Ramos (cell line): ENCODE data around the gene BDNF.
"Not testable (repeated sequence)": the region's sequence is repeated elsewhere in the genome, so short reads cannot be mapped to it uniquely, and the experiment has no call there.

ENCODE experiments used
- in situ Hi-C: fragments of 300-500 bp; cut with MboI; formaldehyde crosslinking; loops from one replicate; pipeline ENCODE4 v1.14.3; 2022; ENCODE audit warnings: low sequenced_read_pairs; ENCODE audit not compliant: unreplicated experiment

BDNF gene

GRCh38 chr11:27677108-27677507, 23.1 kb downstream of the BDNF start:
- in situ Hi-C loops: loop anchor here (25.0 kb wide), 1 partner anchor 860 kb away; no protein-coding TSS in a partner anchor

- in situ Hi-C loops: no loop called here
Measured at GRCh38 chr11:27673979-27674663, 26.1 kb downstream of the BDNF start.

- in situ Hi-C loops: no loop called here
Measured at GRCh38 chr11:27672836-27673464, 27.3 kb downstream of the BDNF start.

GRCh38 chr11:27665508-27666101, 34.6 kb downstream of the BDNF start:
- in situ Hi-C loops: not testable (repeated sequence)

- in situ Hi-C loops: no loop called here
Measured at GRCh38 chr11:27663326-27663725, 36.9 kb downstream of the BDNF start.

GRCh38 chr11:27660171-27660570, 40.1 kb downstream of the BDNF start:
- in situ Hi-C loops: no loop called here

- in situ Hi-C loops: no loop called here
Measured at GRCh38 chr11:27658535-27659236, 41.6 kb downstream of the BDNF start.

- in situ Hi-C loops: no loop called here
Measured at GRCh38 chr11:27656806-27657483, 43.3 kb downstream of the BDNF start.

GRCh38 chr11:27656320-27656719, 43.9 kb downstream of the BDNF start:
- in situ Hi-C loops: no loop called here

GRCh38 chr11:27653990-27654758, 46.1 kb downstream of the BDNF start:
- in situ Hi-C loops: no loop called here

GRCh38 chr11:27651711-27652110, 48.5 kb downstream of the BDNF start:
- in situ Hi-C loops: no loop called here

- in situ Hi-C loops: no loop called here
Measured at GRCh38 chr11:27650988-27651387, 49.3 kb downstream of the BDNF start.

- in situ Hi-C loops: no loop called here
Measured at GRCh38 chr11:27649800-27650199, 50.5 kb downstream of the BDNF start.

GRCh38 chr11:27648840-27649239, 51.4 kb downstream of the BDNF start:
- in situ Hi-C loops: no loop called here

- in situ Hi-C loops: no loop called here
Measured at GRCh38 chr11:27646051-27646818, 54.0 kb downstream of the BDNF start.

- in situ Hi-C loops: no loop called here
Measured at GRCh38 chr11:27642954-27643353, 57.3 kb downstream of the BDNF start.

- in situ Hi-C loops: no loop called here
Measured at GRCh38 chr11:27640954-27641353, 59.3 kb downstream of the BDNF start.

GRCh38 chr11:27635567-27636037, 64.7 kb downstream of the BDNF start:
- in situ Hi-C loops: no loop called here

- in situ Hi-C loops: not testable (repeated sequence)
Measured at GRCh38 chr11:27634776-27635175, 65.5 kb downstream of the BDNF start.
